Liver (tissue), 9 donors: Measurements from ENCODE around the gene MED23. TPM values are rescaled to one million over a fixed set of nuclear protein-coding genes. Genes with fewer than 3 reads are reported as not detected.
A peak's percentile ranks its signal among the peaks of the same experiment; 100 is the strongest.

ENCODE experiments used
- DNase-seq: peaks from one replicate; pipeline ENCODE4 v3.0.0-alpha.2; 2017; ENCODE audit warnings: low spot score
- H3K27ac ChIP-seq, 2 donors: one replicate each; pipeline ENCODE4 v1.7.0; 2013; ENCODE audit warnings: inconsistent platforms in 2 of 2, low read length in 2 of 2, control low read depth in 1 of 2, low read depth in 1 of 2, mild to moderate bottlenecking in 1 of 2
- H3K27me3 ChIP-seq, 4 donors: one replicate each; pipeline versions ENCODE4 v1.6.1 to v1.7.0; 2013; ENCODE audit warnings: low read length in 3 of 4, inconsistent platforms in 1 of 4, mild to moderate bottlenecking in 1 of 4, moderate library complexity in 1 of 4; ENCODE audit not compliant: control insufficient read depth in 4 of 4, insufficient read depth in 4 of 4
- H3K36me3 ChIP-seq, 4 donors: one replicate each; pipeline versions ENCODE4 v1.6.1 to v1.7.0; 2013; ENCODE audit warnings: low read length in 3 of 4, mild to moderate bottlenecking in 3 of 4, low read depth in 1 of 4, moderate library complexity in 1 of 4; ENCODE audit not compliant: control insufficient read depth in 4 of 4, insufficient read depth in 3 of 4
- H3K4me1 ChIP-seq, 4 donors: one replicate each; pipeline versions ENCODE4 v1.6.1 to v1.7.0; 2013; ENCODE audit warnings: low read length in 3 of 4, mild to moderate bottlenecking in 3 of 4, moderate library complexity in 1 of 4; ENCODE audit not compliant: control insufficient read depth in 4 of 4, insufficient read depth in 4 of 4
- H3K4me3 ChIP-seq, 3 donors: one replicate each; pipeline versions ENCODE4 v1.6.1 to v1.7.0; 2013; ENCODE audit warnings: low read length in 3 of 3, control low read depth in 1 of 3, low read depth in 1 of 3, mild to moderate bottlenecking in 1 of 3
- H3K9ac ChIP-seq, 2 donors: one replicate each; pipeline ENCODE4 v1.7.0; 2013; ENCODE audit warnings: low read length in 2 of 2, mild to moderate bottlenecking in 2 of 2, moderate library complexity in 2 of 2, control low read depth in 1 of 2, low read depth in 1 of 2
- H3K9me3 ChIP-seq, 4 donors: one replicate each; pipeline versions ENCODE4 v1.6.1 to v1.7.0; 2013; ENCODE audit warnings: low read length in 3 of 4; ENCODE audit not compliant: control insufficient read depth in 4 of 4
- EGR1 ChIP-seq, 2 donors: IDR thresholded peaks; 2 replicates each; pipeline ENCODE4 v1.6.1; 2016 to 2018; ENCODE audit warnings: antibody characterized with exemption in 2 of 2, low read depth in 2 of 2
- FOXA1 ChIP-seq: IDR thresholded peaks from 2 replicates; pipeline ENCODE4 v1.6.1; 2016; ENCODE audit warnings: antibody characterized with exemption
- FOXA2 ChIP-seq: IDR thresholded peaks from 2 replicates; pipeline ENCODE4 v1.6.1; 2016; ENCODE audit warnings: antibody characterized with exemption
- GABPA ChIP-seq, 2 donors: IDR thresholded peaks in 1 of 2; conservative IDR thresholded peaks in 1 of 2; 2 replicates each; pipeline ENCODE4 v1.6.1; 2016; ENCODE audit warnings: antibody characterized with exemption in 2 of 2, mild to moderate bottlenecking in 1 of 2, moderate library complexity in 1 of 2
- HNF4A ChIP-seq, 2 donors: conservative IDR thresholded peaks; 2 replicates each; pipeline ENCODE4 v1.6.1; 2016; ENCODE audit warnings: antibody characterized with exemption in 2 of 2, mild to moderate bottlenecking in 2 of 2
- HNF4G ChIP-seq: IDR thresholded peaks from 2 replicates; pipeline ENCODE4 v1.6.1; 2016; ENCODE audit warnings: antibody characterized with exemption
- JUND ChIP-seq, 2 donors: IDR thresholded peaks; 2 replicates each; pipeline ENCODE4 v1.6.1; 2016; ENCODE audit warnings: antibody characterized with exemption in 2 of 2
- NR2F2 ChIP-seq: IDR thresholded peaks from 2 replicates; pipeline ENCODE4 v1.6.1; 2016; ENCODE audit warnings: antibody characterized with exemption
- RAD21 ChIP-seq, 2 donors: IDR thresholded peaks; 2 replicates each; pipeline ENCODE4 v1.6.1; 2016; ENCODE audit warnings: antibody characterized with exemption in 2 of 2, mild to moderate bottlenecking in 2 of 2
- RXRA ChIP-seq, 2 donors: IDR thresholded peaks; 2 replicates each; pipeline ENCODE4 v1.6.1; 2017 to 2018; ENCODE audit warnings: antibody characterized with exemption in 2 of 2, mild to moderate bottlenecking in 1 of 2
- SP1 ChIP-seq: IDR thresholded peaks from 2 replicates; pipeline ENCODE4 v1.6.1; 2018; ENCODE audit warnings: antibody characterized with exemption, mild to moderate bottlenecking
- TAF1 ChIP-seq: conservative IDR thresholded peaks from 2 replicates; pipeline ENCODE4 v1.6.1; 2016; ENCODE audit warnings: antibody characterized with exemption, mild to moderate bottlenecking
- YY1 ChIP-seq: IDR thresholded peaks from 2 replicates; pipeline ENCODE4 v1.6.1; 2016; ENCODE audit warnings: antibody characterized with exemption, mild to moderate bottlenecking
- WGBS: extraction: QIAGEN DNeasy Blood & Tissue Kit; methylation state at CpG from one replicate; pipeline ENCODE4 v1.1.7; 2013; 5-methylcytosine and 5-hydroxymethylcytosine counted together
- polyA plus RNA-seq, 2 donors: library from polyadenylated mRNA; stranded (reverse) in 1 of 2; unstranded in 1 of 2; fragments of 200-250 nt in 1 of 2; fragments of >200 nt in 1 of 2; fragmentation: Nextera tagmentation in 1 of 2; extraction: Ambion mirVana in 1 of 2; gene quantifications; one replicate each; pipeline versions ENCODE4 v1.2.1 to v1.2.3, GENCODE V29; 2013 to 2015
- total RNA-seq, 2 donors: library from RNA; depleted of rRNA; stranded (reverse); fragments of >200 nt; gene quantifications; one replicate each; pipeline ENCODE4 v1.2.3, GENCODE V29; 2014
- TF ChIP-seq, protein P1 (sequence below): fragments of 150-350 bp; IDR thresholded peaks from 2 replicates; pipeline ENCODE4 v1.5.1; 2017; ENCODE audit warnings: improper control_type of control experiment, low read depth, low read length; ENCODE audit not compliant: missing input control
- TF ChIP-seq, protein P2 (sequence below): IDR thresholded peaks from 2 replicates; pipeline ENCODE4 v1.6.1; 2016; ENCODE audit warnings: antibody characterized with exemption
- TF ChIP-seq, protein P3 (sequence below): IDR thresholded peaks from 2 replicates; pipeline ENCODE4 v1.6.1; 2016; ENCODE audit warnings: antibody characterized with exemption
- TF ChIP-seq, protein P4 (sequence below): IDR thresholded peaks from 2 replicates; pipeline ENCODE4 v1.6.1; 2016; ENCODE audit warnings: antibody characterized with exemption, mild to moderate bottlenecking
- TF ChIP-seq, protein P5 (sequence below): IDR thresholded peaks from 2 replicates; pipeline ENCODE4 v1.6.1; 2016; ENCODE audit warnings: antibody characterized with exemption
- donor health status: healthy.
- donor health status: healthy.
- donor health status: healthy.
- donor health status: healthy.
- donor health status: healthy.

The MED23 gene
- total and polyA plus RNA-seq, 4 donors: 3.9 to 17.3 (median 13.4) TPM

DNA sequence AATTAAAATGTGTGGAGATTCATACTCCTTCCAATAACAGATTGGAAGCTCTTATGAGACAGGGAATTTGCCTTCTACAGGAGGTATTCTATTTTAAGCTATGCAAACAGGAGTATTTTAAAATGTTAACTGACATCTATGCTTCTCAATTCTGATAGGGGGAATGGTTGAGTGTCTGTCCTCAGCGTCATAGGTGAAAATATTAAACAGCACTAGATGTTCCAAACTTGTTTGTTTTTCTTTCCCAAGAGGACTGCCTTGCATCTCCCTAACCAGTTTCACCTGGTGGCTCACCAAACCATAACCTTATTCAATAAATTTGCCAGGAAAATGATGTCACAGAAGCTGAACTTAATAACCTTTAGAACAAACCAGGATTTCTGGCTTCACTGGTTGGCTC lies 79.6 kb downstream of the MED23 start:
- 31% methylated on average over 1 of the region's 1 CpG for WGBS
- Histone ChIP-seq H3K4me3 (no peak overlapping the region), H3K36me3 (no peaks in the 10 kb centered on the region), H3K9me3 (no peaks in the 10 kb centered on the region), H3K4me1 (peaks cover 8 to 42% (median 20%) of the 10 kb centered on the region in 4 donors), H3K27me3 (no peaks in the 10 kb centered on the region), H3K27ac (peak overlapping the region; percentile 87 to 93), H3K9ac (peak overlapping the region in 1 of 2 donors; percentile 54)
- TF ChIP-seq RXRA (IDR thresholded peaks at IDR 0.05) (peak; percentile 94 to 96), YY1 (peak; percentile 84), NR2F2 (peak; percentile 34), TAF1 (peak; percentile 65), JUND (IDR thresholded peaks at IDR 0.05) (peak; percentile 94 to 96), GABPA (IDR thresholded peaks at IDR 0.05 in 1 of 2, conservative IDR thresholded peaks at IDR 0.05 in 1 of 2) (no peak), FOXA2 (peak; percentile 89), HNF4A (conservative IDR thresholded peaks at IDR 0.05) (peak; percentile 77 to 83), EGR1 (IDR thresholded peaks at IDR 0.05; ENCODE audit: low read depth in 2 of 2) (peak in 1 of 2 donors; percentile 76), FOXA1 (peak; percentile 89), SP1 (peak; percentile 96), RAD21 (IDR thresholded peaks at IDR 0.05) (peak; percentile 57 to 60), HNF4G (peak; percentile 49)
- TF ChIP-seq, protein P1, sequence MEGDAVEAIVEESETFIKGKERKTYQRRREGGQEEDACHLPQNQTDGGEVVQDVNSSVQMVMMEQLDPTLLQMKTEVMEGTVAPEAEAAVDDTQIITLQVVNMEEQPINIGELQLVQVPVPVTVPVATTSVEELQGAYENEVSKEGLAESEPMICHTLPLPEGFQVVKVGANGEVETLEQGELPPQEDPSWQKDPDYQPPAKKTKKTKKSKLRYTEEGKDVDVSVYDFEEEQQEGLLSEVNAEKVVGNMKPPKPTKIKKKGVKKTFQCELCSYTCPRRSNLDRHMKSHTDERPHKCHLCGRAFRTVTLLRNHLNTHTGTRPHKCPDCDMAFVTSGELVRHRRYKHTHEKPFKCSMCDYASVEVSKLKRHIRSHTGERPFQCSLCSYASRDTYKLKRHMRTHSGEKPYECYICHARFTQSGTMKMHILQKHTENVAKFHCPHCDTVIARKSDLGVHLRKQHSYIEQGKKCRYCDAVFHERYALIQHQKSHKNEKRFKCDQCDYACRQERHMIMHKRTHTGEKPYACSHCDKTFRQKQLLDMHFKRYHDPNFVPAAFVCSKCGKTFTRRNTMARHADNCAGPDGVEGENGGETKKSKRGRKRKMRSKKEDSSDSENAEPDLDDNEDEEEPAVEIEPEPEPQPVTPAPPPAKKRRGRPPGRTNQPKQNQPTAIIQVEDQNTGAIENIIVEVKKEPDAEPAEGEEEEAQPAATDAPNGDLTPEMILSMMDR: no peak
- TF ChIP-seq, protein P2, sequence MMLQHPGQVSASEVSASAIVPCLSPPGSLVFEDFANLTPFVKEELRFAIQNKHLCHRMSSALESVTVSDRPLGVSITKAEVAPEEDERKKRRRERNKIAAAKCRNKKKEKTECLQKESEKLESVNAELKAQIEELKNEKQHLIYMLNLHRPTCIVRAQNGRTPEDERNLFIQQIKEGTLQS: peak; percentile 89
- TF ChIP-seq, protein P3, sequence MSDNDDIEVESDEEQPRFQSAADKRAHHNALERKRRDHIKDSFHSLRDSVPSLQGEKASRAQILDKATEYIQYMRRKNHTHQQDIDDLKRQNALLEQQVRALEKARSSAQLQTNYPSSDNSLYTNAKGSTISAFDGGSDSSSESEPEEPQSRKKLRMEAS: peak; percentile 47
- TF ChIP-seq, protein P4, sequence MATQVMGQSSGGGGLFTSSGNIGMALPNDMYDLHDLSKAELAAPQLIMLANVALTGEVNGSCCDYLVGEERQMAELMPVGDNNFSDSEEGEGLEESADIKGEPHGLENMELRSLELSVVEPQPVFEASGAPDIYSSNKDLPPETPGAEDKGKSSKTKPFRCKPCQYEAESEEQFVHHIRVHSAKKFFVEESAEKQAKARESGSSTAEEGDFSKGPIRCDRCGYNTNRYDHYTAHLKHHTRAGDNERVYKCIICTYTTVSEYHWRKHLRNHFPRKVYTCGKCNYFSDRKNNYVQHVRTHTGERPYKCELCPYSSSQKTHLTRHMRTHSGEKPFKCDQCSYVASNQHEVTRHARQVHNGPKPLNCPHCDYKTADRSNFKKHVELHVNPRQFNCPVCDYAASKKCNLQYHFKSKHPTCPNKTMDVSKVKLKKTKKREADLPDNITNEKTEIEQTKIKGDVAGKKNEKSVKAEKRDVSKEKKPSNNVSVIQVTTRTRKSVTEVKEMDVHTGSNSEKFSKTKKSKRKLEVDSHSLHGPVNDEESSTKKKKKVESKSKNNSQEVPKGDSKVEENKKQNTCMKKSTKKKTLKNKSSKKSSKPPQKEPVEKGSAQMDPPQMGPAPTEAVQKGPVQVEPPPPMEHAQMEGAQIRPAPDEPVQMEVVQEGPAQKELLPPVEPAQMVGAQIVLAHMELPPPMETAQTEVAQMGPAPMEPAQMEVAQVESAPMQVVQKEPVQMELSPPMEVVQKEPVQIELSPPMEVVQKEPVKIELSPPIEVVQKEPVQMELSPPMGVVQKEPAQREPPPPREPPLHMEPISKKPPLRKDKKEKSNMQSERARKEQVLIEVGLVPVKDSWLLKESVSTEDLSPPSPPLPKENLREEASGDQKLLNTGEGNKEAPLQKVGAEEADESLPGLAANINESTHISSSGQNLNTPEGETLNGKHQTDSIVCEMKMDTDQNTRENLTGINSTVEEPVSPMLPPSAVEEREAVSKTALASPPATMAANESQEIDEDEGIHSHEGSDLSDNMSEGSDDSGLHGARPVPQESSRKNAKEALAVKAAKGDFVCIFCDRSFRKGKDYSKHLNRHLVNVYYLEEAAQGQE: peak; percentile 93
- TF ChIP-seq, protein P5, sequence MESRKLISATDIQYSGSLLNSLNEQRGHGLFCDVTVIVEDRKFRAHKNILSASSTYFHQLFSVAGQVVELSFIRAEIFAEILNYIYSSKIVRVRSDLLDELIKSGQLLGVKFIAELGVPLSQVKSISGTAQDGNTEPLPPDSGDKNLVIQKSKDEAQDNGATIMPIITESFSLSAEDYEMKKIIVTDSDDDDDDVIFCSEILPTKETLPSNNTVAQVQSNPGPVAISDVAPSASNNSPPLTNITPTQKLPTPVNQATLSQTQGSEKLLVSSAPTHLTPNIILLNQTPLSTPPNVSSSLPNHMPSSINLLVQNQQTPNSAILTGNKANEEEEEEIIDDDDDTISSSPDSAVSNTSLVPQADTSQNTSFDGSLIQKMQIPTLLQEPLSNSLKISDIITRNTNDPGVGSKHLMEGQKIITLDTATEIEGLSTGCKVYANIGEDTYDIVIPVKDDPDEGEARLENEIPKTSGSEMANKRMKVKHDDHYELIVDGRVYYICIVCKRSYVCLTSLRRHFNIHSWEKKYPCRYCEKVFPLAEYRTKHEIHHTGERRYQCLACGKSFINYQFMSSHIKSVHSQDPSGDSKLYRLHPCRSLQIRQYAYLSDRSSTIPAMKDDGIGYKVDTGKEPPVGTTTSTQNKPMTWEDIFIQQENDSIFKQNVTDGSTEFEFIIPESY: peak; percentile 78
- DNase-seq: no peak
